ENCODE data around the gene HERC6. TPM values are rescaled to one million over a fixed set of nuclear protein-coding genes. Genes with fewer than 3 reads are reported as not detected.

HERC6 gene
- total and polyA plus RNA-seq, 2 experiments from 2014 or later: 3.4 to 7.3 TPM

DNA sequence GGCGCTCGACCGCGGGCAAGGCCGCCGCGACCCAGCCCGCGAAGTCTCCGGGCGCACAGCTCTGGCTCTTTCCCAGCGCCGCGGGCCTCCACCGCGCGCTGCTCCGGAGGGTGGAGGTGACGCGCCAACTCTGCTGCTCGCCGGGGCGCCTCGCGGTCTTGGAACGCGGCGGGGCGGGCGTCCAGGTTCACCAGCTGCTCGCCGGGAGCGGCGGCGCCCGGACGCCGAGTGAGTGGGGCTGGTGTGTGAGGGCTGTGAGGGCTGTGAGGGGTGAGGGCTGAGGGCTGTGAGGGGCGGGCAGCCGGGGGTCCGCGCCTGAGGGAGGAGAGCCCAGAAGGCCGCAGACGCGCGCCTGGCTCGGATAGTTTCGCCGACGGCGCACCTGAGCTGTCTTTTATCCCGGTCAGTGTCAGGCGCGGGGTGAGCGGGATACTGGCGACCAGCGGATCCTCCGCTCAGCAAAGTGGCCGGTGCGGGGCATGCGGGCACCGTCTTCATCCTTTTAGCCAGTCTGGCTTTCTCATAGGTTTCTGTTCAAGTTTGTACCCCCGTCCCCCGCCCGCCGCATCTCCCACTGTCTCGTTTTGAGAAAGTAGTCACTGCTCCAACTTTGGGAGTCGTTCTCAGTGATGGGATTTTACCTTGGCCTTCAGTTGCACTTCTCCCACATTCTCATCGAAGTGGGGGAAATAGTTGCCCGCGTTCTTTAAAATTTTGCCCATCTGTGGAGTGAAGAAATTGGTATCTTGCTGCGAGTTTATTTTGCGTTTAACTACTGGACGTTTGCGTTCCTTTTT is 78.9 kb downstream of the HERC6 start (continued):
- TF ChIP-seq ZNF462 (CRISPR knock-in tag; IDR thresholded peaks at IDR 0.05) (no peak), JUNB (IDR thresholded peaks at IDR 0.05; ENCODE audit: unreplicated experiment) (no peak)

- Mint-ChIP-seq H3K4me1 (peaks cover 5% of the 10 kb centered on the region), H3K27ac (no peak overlapping the region), H3K9me3 (peaks cover 3% of the 10 kb centered on the region), H3K36me3 (ENCODE audit: low read depth) (peaks cover 3% of the 10 kb centered on the region; the same call in 2 of the 3 replicates), H3K27me3 (ENCODE audit: insufficient read depth, low read depth, poor library complexity) (peaks cover 27% of the 10 kb centered on the region), H3K4me3 (peak overlapping the region; percentile 85)
- H3K79me2 ChIP-seq (replicated peaks; ENCODE audit: insufficient read depth): 0 out of 2 replicates have a peak, but pooled peaks cover 3% of the 10 kb centered on the region
- no peak overlapping the region for H3K27ac ChIP-seq (ENCODE audit: low read depth)
- peaks cover 15% of the 10 kb centered on the region; the same call in 1 of the 2 replicates for H4K20me1 ChIP-seq (replicated peaks; ENCODE audit: insufficient read depth)
- TF ChIP-seq ZNF462 (CRISPR knock-in tag; IDR thresholded peaks at IDR 0.05): no peak
- peak; percentile 23 for TF ChIP-seq EZH2 (IDR thresholded peaks at IDR 0.05; ENCODE audit: low read depth, unreplicated experiment)
- no peak for TF ChIP-seq ZNF114 (CRISPR knock-in tag; IDR thresholded peaks at IDR 0.05)
- TF ChIP-seq JUNB (IDR thresholded peaks at IDR 0.05; ENCODE audit: unreplicated experiment): no peak
- no peaks in the 10 kb centered on the region for H3K36me3 ChIP-seq (ENCODE audit: insufficient read depth)
- ATAC-seq (no peak), DNase-seq (ENCODE audit: low spot score) (no peak)
- peaks cover 21% of the 10 kb centered on the region for H3K27me3 ChIP-seq (ENCODE audit: insufficient read depth)
- H3K9me2 ChIP-seq (ENCODE audit: insufficient read depth): no peaks in the 10 kb centered on the region
- no peaks in the 10 kb centered on the region for H3F3A ChIP-seq (replicated peaks; ENCODE audit: low read depth)
- H2AFZ ChIP-seq: 0 out of 2 replicates have a peak overlapping the region, but pooled peaks have one; percentile 81
- peak overlapping the region; percentile 70 for H3K4me3 ChIP-seq
- peak overlapping the region; percentile 89 for H3K4me2 ChIP-seq
- H3K4me1 ChIP-seq (ENCODE audit: insufficient read depth): peaks cover 20% of the 10 kb centered on the region
Observed at GRCh38 chr4:88458104-88458740, 79.6 kb downstream of the HERC6 start.
